ENCODE results near the gene SHISAL2B.

SHISAL2B gene

DNA sequence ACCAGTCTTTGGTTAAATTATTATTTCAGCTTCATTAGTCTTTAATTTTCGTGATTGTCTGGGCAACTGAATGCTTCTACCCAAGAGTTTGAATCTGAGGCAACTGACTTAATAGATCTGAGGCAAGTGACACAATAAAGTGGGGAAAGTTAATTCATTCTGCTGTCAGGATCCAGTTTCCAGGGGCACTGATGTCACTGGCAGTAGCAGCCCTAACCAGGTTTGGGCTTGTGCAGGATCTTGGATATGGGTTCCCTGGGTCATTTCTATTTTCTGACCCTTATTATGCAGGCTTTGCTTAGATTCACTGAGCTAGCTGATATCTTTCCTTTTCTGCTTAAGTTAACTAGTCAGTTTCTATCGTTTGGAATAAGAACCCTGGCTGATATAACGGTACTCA is 68.6 kb downstream of the SHISAL2B start:
- Histone ChIP-seq H3K27ac (ENCODE audit: low read length) (no peak overlapping the region), H3K36me3 (ENCODE audit: control insufficient read depth, low read depth, low read length) (peaks cover 10% of the 10 kb centered on the region), H3K9me3 (ENCODE audit: control insufficient read depth, low read depth, low read length) (no peaks in the 10 kb centered on the region), H3K27me3 (ENCODE audit: control insufficient read depth, insufficient read depth, low read length) (no peaks in the 10 kb centered on the region), H3K9ac (ENCODE audit: low read length) (no peak overlapping the region), H3K4me3 (ENCODE audit: low read length) (no peak overlapping the region), H3K4me1 (ENCODE audit: control insufficient read depth, low read depth, low read length) (peaks cover 17% of the 10 kb centered on the region)

DNA sequence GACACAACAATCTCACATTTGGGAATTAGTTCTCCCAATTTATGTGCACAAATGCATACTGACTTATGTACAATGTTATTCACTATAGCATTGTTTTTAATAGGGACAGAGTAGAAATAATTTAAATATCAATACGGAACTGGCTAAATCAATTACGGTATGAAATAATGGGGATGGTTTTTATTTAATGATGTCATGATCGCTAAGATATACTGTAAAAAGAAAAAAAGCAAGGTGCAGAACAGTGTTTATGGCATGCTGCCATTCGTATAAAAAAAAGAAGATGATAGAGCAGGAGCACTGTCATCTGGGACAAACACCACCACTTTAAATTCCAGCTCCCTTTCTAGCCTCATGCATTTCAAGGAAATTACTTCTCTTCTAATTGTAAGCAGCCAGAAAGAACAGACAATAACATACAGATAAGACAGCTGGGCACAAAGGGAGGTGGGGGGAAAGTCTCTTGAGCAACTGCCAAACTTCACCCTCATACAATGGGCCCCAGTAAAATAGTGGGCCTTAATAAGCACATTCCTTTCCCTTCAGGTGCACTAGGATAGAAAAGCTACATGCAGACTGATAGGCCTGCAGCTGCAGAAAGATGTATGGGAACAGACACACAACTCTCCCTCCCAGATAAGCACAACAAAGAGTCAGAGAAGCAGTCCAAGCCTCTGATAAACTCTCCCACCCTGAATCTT is 69.8 kb downstream of the SHISAL2B start:
- peaks cover 17% of the 10 kb centered on the region for H3K4me1 ChIP-seq (ENCODE audit: control insufficient read depth, low read depth, low read length)
- H3K9me3 ChIP-seq (ENCODE audit: control insufficient read depth, low read depth, low read length) = no peaks in the 10 kb centered on the region
- no peak overlapping the region for H3K9ac ChIP-seq (ENCODE audit: low read length)
- no peaks in the 10 kb centered on the region for H3K27me3 ChIP-seq (ENCODE audit: control insufficient read depth, insufficient read depth, low read length)
- no peak overlapping the region for H3K27ac ChIP-seq (ENCODE audit: low read length)
- no peak overlapping the region for H3K4me3 ChIP-seq (ENCODE audit: low read length)
- H3K36me3 ChIP-seq (ENCODE audit: control insufficient read depth, low read depth, low read length) = peaks cover 21% of the 10 kb centered on the region

DNA sequence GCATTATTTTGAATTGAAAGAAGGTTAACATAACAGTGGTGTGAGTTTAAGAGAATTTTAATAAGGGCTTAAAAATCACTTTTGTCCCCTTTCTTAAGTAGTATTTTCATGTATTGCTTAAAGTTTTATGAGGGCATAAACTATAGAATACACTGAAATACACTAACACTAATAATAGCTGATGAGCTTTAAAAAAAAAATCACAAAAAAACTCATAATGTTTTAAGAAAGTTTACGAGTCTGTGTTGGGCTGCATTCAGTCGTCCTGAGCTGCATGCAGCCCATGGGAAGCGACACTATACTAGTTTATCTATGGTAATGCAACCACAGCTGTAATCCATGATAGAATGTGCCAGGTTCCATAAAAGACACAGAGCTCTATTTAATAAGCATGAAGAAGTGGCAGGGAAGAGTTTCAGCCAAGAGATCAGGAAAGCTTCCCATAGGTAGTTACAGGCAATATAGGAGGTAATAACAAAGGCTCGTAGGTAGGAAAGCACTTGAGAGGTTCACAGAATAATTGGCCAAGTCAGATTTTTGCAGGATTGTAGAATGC is 73.7 kb downstream of the SHISAL2B start:
- Histone ChIP-seq H3K36me3 (ENCODE audit: control insufficient read depth, low read depth, low read length) (peaks cover 32% of the 10 kb centered on the region), H3K27me3 (ENCODE audit: control insufficient read depth, insufficient read depth, low read length) (no peaks in the 10 kb centered on the region), H3K4me3 (ENCODE audit: low read length) (no peak overlapping the region), H3K27ac (ENCODE audit: low read length) (no peak overlapping the region), H3K9ac (ENCODE audit: low read length) (no peak overlapping the region), H3K4me1 (ENCODE audit: control insufficient read depth, low read depth, low read length) (peaks cover 21% of the 10 kb centered on the region), H3K9me3 (ENCODE audit: control insufficient read depth, low read depth, low read length) (no peaks in the 10 kb centered on the region)

DNA sequence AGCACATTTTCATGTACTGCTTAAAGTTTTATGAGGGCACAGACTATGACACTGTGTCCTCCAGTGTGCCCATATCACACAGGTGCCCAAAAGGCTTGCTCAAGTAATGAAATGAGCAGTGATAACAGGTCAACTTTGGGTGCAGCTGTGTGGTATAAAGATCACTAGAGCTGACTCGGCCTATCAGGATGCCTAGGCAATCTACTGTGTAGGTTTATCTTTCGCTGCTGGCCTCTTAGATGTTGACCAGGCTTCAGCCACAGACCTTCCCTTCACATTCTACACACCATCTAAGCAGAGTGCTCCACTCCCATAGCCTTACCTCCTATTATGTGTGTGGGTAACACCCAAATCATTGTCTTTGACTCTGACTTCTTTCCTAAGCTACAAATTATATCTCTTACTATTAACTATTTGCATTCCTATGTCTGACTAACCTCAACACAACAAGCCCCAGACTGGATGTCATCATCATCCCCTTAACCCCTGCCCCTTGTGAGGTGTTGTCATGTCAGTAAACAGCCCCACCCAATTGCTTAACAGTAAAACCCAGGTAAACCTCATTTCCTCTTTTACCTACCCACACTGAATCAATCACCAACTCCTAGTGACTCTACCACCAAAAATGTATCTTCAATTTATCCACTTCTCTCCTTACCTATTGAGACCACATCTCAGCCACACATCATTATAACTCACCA is 75.7 kb downstream of the SHISAL2B start:
- no peaks in the 10 kb centered on the region for H3K9me3 ChIP-seq (ENCODE audit: control insufficient read depth, low read depth, low read length)
- no peak overlapping the region for H3K4me3 ChIP-seq (ENCODE audit: low read length)
- H3K36me3 ChIP-seq (ENCODE audit: control insufficient read depth, low read depth, low read length) = peaks cover 27% of the 10 kb centered on the region
- H3K27ac ChIP-seq (ENCODE audit: low read length) = no peak overlapping the region
- H3K4me1 ChIP-seq (ENCODE audit: control insufficient read depth, low read depth, low read length) = peaks cover 14% of the 10 kb centered on the region
- no peaks in the 10 kb centered on the region for H3K27me3 ChIP-seq (ENCODE audit: control insufficient read depth, insufficient read depth, low read length)
- H3K9ac ChIP-seq (ENCODE audit: low read length) = no peak overlapping the region

DNA sequence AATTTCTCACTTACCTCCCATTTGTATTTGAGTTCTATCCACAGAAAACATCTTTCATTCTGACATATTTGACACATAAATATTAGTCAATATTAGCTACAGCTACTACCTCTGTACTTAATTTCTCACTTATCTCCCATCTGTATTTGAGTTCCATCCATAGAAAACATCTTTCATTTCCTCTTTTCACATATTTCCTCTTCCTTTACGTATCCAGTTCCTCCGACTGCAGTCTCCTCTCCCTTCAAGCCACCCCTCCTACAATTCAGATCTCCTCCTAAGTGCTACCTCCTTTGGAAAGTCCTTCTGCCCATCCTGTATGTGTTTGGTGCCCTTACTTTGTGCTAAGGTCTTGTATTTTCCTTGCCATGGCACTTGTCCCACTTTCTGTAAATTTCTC is 76.6 kb downstream of the SHISAL2B start:
- Histone ChIP-seq H3K27ac (ENCODE audit: low read length) (no peak overlapping the region), H3K4me1 (ENCODE audit: control insufficient read depth, low read depth, low read length) (peaks cover 9% of the 10 kb centered on the region), H3K4me3 (ENCODE audit: low read length) (peak overlapping the region; percentile 94), H3K9me3 (ENCODE audit: control insufficient read depth, low read depth, low read length) (no peaks in the 10 kb centered on the region), H3K36me3 (ENCODE audit: control insufficient read depth, low read depth, low read length) (peaks cover 22% of the 10 kb centered on the region), H3K27me3 (ENCODE audit: control insufficient read depth, insufficient read depth, low read length) (no peaks in the 10 kb centered on the region), H3K9ac (ENCODE audit: low read length) (peak overlapping the region; percentile 99)
